LNCAP (cell line): ENCODE data around the gene SGPL1.

ENCODE experiments used
- TF ChIP-seq, protein P1 (sequence below): fragments of 450-650 bp; IDR thresholded peaks from 2 replicates; pipeline ENCODE4 v1.5.1; 2017; ENCODE audit warnings: mild to moderate bottlenecking

The SGPL1 gene

DNA sequence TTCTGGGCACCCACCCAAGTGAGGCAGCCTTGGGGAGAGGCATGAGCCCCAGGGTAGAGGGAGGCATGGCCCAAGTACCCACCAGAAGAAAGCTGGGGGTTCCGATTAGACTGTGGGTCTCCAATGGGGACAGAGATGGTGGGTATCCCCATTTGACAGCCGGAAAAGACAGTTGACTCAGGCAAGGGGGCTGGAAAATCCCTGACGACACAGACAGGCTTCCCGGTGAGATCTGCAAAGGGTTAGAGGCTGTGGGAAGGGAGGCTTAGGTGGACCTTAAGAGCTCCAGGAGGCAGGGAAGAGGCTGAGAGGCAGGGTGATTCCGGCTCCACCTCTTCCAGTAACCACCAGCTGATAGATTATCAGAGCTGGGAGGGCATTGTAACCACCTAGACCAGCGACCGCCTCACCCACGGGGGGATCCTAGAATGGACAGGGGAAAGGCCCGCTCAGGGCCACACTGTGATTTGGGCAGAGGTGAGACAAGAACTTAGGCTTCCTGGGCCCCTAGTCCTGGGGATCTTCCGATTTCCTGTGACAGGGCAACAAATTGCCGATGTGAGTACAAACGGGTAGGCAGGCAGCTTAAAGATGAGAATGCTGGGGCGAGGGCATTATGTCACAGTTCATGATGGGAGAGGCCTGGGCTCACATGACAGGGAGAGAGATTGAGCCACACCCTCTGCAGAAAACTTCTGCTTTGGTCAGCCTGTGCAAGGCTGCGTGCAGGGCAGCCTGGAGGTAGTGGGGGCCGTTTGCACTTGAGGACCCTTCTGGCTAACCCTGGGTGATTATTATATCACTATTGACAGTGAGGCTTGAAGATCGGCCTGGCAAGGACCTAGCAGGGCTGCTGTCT is 36.0 kb upstream of the SGPL1 start:
- TF ChIP-seq, protein P1, sequence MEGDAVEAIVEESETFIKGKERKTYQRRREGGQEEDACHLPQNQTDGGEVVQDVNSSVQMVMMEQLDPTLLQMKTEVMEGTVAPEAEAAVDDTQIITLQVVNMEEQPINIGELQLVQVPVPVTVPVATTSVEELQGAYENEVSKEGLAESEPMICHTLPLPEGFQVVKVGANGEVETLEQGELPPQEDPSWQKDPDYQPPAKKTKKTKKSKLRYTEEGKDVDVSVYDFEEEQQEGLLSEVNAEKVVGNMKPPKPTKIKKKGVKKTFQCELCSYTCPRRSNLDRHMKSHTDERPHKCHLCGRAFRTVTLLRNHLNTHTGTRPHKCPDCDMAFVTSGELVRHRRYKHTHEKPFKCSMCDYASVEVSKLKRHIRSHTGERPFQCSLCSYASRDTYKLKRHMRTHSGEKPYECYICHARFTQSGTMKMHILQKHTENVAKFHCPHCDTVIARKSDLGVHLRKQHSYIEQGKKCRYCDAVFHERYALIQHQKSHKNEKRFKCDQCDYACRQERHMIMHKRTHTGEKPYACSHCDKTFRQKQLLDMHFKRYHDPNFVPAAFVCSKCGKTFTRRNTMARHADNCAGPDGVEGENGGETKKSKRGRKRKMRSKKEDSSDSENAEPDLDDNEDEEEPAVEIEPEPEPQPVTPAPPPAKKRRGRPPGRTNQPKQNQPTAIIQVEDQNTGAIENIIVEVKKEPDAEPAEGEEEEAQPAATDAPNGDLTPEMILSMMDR, result no peak

DNA sequence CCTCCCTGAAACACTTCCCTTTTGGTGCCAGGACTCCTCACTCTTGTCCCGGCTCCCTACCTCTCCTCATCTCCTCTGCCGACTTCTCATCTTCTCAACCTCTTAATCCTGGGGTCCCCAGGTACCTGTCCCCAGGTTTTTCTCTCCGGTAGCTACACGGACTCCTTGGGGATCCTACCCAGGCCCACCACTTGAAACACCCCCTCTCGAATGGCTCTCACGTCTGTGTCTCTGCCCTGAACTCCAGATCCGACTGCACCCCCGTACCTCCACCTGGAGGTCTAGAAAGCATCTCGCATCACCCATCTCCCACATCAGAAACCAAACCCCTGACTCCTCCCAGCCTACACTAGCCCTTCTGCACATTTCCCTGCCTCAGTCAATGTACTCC is 35.4 kb upstream of the SGPL1 start:
- TF ChIP-seq, protein P1, result no peak

DNA sequence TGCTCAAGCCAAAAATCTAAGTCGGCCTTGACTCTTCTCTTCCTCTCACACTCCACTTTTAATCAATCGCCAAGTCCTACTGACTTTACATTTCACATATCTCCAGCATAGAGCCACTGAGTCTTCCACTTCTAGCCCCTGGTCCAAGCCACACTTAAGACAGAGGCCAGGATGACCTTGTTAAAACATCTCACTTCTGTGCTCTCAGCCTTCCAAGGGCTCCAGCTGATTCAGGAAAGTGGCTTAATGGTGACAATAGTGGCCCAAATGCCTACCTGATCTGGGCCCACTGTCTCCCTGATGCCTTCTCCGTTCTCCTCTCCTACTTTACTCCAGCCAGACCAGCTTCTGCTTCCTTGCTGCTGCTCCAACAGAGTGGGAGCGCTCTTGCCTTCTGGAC is 35.0 kb upstream of the SGPL1 start:
- TF ChIP-seq, protein P1, result no peak

DNA sequence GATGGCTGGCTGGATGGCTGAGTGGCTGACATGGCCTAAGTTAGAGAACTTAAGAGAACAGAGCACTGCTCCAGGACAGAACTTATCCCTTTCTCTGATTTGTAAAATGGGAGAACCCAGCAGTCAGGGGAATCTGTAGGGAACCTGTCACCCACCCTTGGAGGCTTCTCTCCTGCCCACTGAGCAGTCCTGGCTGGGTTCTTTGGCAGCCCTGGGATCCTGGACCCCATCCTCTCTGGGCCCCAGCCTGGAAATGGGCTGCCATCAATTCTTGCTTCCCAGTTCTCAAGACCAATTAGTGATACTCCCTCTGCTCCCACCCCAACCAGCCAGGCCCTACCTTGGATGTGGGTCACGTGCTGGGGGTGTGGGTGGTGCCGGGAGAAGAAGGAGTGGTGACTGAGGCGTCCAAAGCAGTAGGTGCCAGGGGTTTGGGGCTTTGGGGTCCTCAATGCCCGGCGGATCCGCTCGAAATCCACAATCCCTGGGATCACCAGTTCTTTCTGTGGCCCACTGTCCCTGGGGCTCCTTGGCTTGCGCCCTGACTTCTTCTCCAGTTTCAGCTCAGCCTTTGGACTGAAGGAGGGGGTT is 34.2 kb upstream of the SGPL1 start:
- TF ChIP-seq, protein P1, result no peak

DNA sequence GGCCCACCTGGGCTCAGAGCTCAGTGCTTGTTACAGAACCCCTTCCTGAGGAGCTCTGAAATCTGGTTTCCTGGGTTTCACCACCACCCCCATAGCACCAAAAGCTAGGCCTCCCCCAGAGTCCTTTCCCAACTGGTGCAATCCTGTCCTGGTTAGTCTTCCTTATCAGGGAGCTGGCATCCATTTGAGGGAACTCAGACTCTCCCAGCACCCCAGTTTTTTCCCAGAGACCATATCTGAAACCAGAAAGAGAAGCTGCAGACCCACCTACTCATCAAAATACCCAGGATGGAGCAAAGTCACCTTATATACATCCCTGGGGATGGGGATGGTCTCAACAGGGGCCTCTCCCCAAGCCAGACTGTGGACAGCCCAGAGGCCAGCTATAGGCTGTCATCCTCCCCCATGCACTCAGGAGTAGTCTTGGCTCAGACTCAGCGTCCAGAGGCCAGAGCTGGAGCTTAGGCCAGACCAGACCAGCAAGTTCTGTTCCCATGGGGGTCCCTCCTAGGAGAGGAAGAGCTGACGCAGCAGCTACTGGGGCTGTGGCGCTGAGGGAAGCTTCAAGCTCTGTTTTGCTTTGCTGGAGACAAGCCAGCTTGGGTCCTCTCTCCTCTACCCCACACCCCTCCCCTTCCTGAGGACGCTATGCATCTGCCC is 33.5 kb upstream of the SGPL1 start:
- TF ChIP-seq, protein P1, result no peak

DNA sequence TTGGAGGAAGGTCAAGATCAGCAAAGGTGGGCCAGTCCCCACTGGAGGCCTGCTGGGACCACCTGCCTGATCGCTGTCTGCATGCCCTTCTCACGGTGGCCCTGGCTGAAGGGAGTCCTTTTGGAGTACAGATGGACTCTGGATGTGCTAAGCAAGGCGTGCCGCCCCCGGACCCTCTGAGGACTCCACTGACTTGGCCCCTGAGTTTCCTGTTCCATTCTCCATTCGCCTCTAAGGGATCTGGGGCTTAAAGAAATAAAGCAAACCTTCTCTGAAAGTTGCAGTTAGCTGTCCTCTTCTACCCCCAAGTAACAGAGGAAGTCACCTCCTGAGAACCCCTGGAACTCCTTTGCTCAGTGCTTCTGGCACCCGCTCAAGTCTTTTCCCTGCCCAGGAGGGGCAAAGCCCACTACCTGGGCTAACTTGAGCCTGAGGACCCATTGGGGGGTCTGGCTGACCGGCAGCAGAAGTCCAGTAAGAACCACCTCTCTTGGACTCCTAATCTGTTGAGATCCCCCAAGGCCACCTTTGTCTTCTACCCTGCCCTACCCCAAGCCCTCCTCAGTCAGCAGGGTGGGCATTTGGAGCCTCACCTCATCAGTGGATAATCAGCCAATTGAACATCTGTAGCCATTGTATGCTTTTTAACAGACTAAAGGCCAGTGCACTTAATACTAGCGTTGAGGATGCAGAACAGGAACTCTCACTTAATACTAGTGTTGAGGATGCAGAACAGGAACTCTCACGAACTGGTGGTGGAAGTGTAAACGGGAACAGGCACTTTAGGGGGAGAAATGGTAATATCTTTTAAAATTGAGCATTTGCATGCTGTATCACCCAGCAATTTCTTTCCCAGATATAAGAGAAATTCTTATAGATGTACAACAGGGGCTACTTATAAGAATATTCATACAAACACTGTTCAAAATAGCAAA is 32.7 kb upstream of the SGPL1 start:
- TF ChIP-seq, protein P1, result no peak

DNA sequence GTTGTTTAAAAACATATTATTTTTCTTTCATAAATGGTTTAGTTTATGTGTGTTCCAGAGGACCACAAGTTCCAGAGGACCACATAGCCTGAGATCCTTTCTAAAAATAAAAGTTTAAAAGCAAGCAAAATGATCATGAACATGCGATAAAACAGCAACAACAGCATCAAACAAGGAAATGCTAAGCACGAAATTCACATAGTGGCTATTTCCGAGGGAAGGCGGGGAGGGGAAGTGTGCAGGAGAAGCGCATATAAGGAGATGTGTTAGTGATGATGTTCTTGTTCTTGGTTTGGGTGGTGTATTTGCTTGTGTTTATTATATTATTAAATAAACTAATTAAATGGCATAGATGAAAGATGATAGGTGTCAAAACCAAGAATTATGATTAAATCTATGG is 31.7 kb upstream of the SGPL1 start:
- TF ChIP-seq, protein P1, result no peak
